Loucy (cell line): ENCODE data around the gene PLA2G7.

Experiments
- H2AFZ ChIP-seq: fragments of 200-600 bp; sonication (generic); 2 replicates; pipeline ENCODE4 v1.6.0; 2016; ENCODE audit warnings: antibody characterized with exemption, mild to moderate bottlenecking, low read length, moderate library complexity
- H3F3A ChIP-seq: fragments of 200-600 bp; 2 replicates; pipeline ENCODE4 v1.6.0; 2016; ENCODE audit warnings: antibody characterized with exemption, low read depth, mild to moderate bottlenecking
- H3K27me3 ChIP-seq: fragments of 200-600 bp; sonication (generic); 2 replicates; pipeline ENCODE4 v1.6.1; 2014; ENCODE audit warnings: low read length, mild to moderate bottlenecking; ENCODE audit not compliant: insufficient read depth, poor library complexity, severe bottlenecking
- H3K36me3 ChIP-seq: fragments of 200-600 bp; sonication (generic); 2 replicates; pipeline ENCODE4 v1.6.1; 2016; ENCODE audit warnings: low read length; ENCODE audit not compliant: insufficient read depth
- H3K4me1 ChIP-seq: fragments of 200-600 bp; sonication (generic); 2 replicates; pipeline ENCODE4 v1.5.1; 2014; ENCODE audit warnings: low read length, mild to moderate bottlenecking; ENCODE audit not compliant: insufficient read depth, poor library complexity, severe bottlenecking
- H3K4me2 ChIP-seq: fragments of 200-600 bp; sonication (generic); 2 replicates; pipeline ENCODE4 v1.6.0; 2014; ENCODE audit warnings: antibody characterized with exemption, low read length, low read depth, mild to moderate bottlenecking; ENCODE audit not compliant: poor library complexity, severe bottlenecking
- H3K4me3 ChIP-seq: fragments of 200-600 bp; sonication (generic); 2 replicates; pipeline ENCODE4 v1.5.1; 2014; ENCODE audit warnings: low read length, mild to moderate bottlenecking, mixed read lengths; ENCODE audit not compliant: poor library complexity, severe bottlenecking
- H3K79me2 ChIP-seq: fragments of 200-600 bp; sonication (generic); 2 replicates; pipeline ENCODE4 v1.6.1; 2014; ENCODE audit warnings: low read length; ENCODE audit not compliant: insufficient read depth
- H3K9ac ChIP-seq: fragments of 200-600 bp; sonication (generic); 2 replicates; pipeline ENCODE4 v1.6.0; 2014; ENCODE audit warnings: mild to moderate bottlenecking, low read depth, low read length, moderate library complexity; ENCODE audit not compliant: poor library complexity, severe bottlenecking
- H3K9me2 ChIP-seq: fragments of 200-600 bp; sonication (generic); replicated peaks from 2 replicates; pipeline ENCODE4 v1.6.1; 2016; ENCODE audit warnings: low read depth, low read length, mixed read lengths
- H3K9me3 ChIP-seq: fragments of 200-600 bp; sonication (generic); 2 replicates; pipeline ENCODE4 v1.6.1; 2014; ENCODE audit warnings: mild to moderate bottlenecking, antibody characterized with exemption, low read length, low read depth; ENCODE audit not compliant: insufficient read depth
- H4K20me1 ChIP-seq: fragments of 200-600 bp; sonication (generic); 2 replicates; pipeline ENCODE4 v1.6.0; 2014; ENCODE audit warnings: antibody characterized with exemption, low read length, mild to moderate bottlenecking; ENCODE audit not compliant: insufficient read depth, poor library complexity, severe bottlenecking
- EZH2phosphoT487 ChIP-seq: fragments of 200-600 bp; IDR thresholded peaks from 2 replicates; pipeline ENCODE4 v1.6.1; 2018; ENCODE audit warnings: antibody characterized with exemption, mild to moderate bottlenecking, moderate library complexity, borderline replicate concordance
- TF ChIP-seq, protein P1 (sequence below): fragments of 200-600 bp; sonication (generic); conservative IDR thresholded peaks from 2 replicates; pipeline ENCODE4 v1.5.1; 2014; ENCODE audit warnings: mild to moderate bottlenecking, antibody characterized with exemption, low read length

The PLA2G7 gene

DNA sequence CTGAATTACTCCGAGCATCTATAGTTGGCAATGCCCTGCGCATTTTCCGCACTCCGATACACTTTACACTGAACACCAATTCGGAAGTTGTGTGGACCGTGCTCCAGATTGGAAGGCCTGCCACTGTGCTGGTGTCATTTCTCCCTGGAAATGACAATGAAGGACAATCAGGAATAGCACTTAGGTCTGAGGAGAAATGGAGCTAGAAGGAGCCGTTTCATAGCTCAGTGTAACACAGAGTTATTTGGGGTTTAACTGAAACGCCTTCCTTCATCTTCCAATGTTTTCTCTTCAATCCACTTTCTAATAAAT lies 501 bp upstream of the PLA2G7 start:
- no peak overlapping the region for H3K4me3 ChIP-seq
- TF ChIP-seq EZH2phosphoT487 = no peak
- TF ChIP-seq, protein P1, sequence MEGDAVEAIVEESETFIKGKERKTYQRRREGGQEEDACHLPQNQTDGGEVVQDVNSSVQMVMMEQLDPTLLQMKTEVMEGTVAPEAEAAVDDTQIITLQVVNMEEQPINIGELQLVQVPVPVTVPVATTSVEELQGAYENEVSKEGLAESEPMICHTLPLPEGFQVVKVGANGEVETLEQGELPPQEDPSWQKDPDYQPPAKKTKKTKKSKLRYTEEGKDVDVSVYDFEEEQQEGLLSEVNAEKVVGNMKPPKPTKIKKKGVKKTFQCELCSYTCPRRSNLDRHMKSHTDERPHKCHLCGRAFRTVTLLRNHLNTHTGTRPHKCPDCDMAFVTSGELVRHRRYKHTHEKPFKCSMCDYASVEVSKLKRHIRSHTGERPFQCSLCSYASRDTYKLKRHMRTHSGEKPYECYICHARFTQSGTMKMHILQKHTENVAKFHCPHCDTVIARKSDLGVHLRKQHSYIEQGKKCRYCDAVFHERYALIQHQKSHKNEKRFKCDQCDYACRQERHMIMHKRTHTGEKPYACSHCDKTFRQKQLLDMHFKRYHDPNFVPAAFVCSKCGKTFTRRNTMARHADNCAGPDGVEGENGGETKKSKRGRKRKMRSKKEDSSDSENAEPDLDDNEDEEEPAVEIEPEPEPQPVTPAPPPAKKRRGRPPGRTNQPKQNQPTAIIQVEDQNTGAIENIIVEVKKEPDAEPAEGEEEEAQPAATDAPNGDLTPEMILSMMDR = no peak

DNA sequence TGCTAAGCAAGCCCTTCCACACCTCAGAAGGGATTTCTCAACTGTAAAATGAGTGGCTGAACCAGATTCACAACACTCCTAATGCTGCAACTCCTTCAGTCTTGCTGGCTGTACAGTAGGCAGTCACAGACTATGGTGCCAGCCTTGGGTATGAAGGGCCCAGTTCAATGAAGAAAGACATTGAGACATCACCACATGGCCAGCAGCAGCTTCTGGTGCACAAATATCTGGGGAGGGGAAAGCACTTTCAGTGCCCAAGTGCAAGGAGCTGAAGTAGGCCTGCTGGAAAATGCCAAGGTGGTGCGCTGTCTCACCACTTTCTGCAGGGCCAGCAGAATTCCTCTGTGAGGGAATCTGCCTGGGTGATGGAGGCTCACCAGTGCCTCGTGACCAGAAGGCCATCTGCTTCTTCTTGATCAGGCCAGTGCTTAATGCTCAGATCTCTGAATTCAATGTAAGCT lies 1.8 kb downstream of the PLA2G7 start:
- H3K9ac ChIP-seq = no peak overlapping the region
- TF ChIP-seq, protein P1 = no peak
- TF ChIP-seq EZH2phosphoT487 = no peak

More for the DNA sequence above, 501 bp upstream of the PLA2G7 start:
- Histone ChIP-seq H3K79me2 (no peaks in the 10 kb centered on the region), H3K9me2 (no peaks in the 10 kb centered on the region), H3K27me3 (no peaks in the 10 kb centered on the region), H3K9me3 (no peaks in the 10 kb centered on the region), H4K20me1 (no peaks in the 10 kb centered on the region), H3K9ac (no peak overlapping the region), H3K4me1 (no peaks in the 10 kb centered on the region), H2AFZ (no peak overlapping the region), H3F3A (no peaks in the 10 kb centered on the region), H3K36me3 (no peaks in the 10 kb centered on the region), H3K4me2 (no peak overlapping the region)

DNA sequence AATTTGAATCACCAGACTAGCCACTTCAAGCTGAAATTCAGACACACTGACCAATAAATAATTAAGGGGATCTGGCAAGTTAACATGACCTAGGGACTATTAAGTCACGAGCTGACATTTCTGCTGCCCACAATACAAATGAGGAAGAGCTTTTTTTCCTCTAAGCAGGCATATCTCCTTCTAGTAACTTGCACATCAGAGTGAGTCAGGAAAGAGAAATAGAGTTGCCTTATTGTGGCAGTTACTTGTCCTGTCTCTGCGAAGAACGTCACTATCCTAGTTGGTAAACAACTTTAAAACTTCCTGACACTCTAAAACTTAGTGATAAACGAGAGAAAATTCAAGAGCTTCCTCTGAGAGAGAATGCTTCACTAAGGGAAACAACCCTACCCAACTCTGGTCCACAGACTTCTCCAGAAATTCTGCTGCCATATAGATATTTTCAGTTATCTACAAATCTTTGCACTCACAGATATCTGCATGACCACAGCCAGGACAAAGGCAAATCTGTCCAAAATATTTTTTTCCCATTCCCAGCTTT lies 4.2 kb downstream of the PLA2G7 start:
- H3K9me2 ChIP-seq = no peaks in the 10 kb centered on the region
- H3K9ac ChIP-seq = no peak overlapping the region
- no peak overlapping the region for H3K4me3 ChIP-seq
- no peaks in the 10 kb centered on the region for H3F3A ChIP-seq
- no peaks in the 10 kb centered on the region for H3K36me3 ChIP-seq
- no peaks in the 10 kb centered on the region for H3K79me2 ChIP-seq
- H3K9me3 ChIP-seq = no peaks in the 10 kb centered on the region
- H3K4me1 ChIP-seq = no peaks in the 10 kb centered on the region
- H4K20me1 ChIP-seq = no peaks in the 10 kb centered on the region
- no peak overlapping the region for H3K4me2 ChIP-seq
- no peak overlapping the region for H2AFZ ChIP-seq
- H3K27me3 ChIP-seq = no peaks in the 10 kb centered on the region
- TF ChIP-seq EZH2phosphoT487 = no peak
- TF ChIP-seq, protein P1 = no peak

More for the DNA sequence above, 1.8 kb downstream of the PLA2G7 start:
- Histone ChIP-seq H3K79me2 (no peaks in the 10 kb centered on the region), H3K4me1 (no peaks in the 10 kb centered on the region), H3K9me3 (no peaks in the 10 kb centered on the region), H3K4me3 (no peak overlapping the region), H4K20me1 (no peaks in the 10 kb centered on the region), H3K9me2 (no peaks in the 10 kb centered on the region), H3K36me3 (no peaks in the 10 kb centered on the region), H3K4me2 (no peak overlapping the region), H3K27me3 (no peaks in the 10 kb centered on the region), H2AFZ (no peak overlapping the region), H3F3A (no peaks in the 10 kb centered on the region)
